Thymus (tissue), 11 donors: ENCODE measurements around the gene PPIL1. TPM values are rescaled to one million over a fixed set of nuclear protein-coding genes. Genes with fewer than 3 reads are reported as not detected.

Source experiments
- DNase-seq, 9 donors: peaks; one replicate each; pipeline ENCODE4 v3.0.0-alpha.2; 2013; ENCODE audit warnings: low spot score in 9 of 9, low read depth in 6 of 9, missing footprints in 1 of 9
- H3K27ac ChIP-seq, 2 donors: one replicate each; pipeline ENCODE4 v1.5.1; 2013; ENCODE audit warnings: control low read depth in 1 of 2, low read depth in 1 of 2, low read length in 1 of 2, mild to moderate bottlenecking in 1 of 2, moderate library complexity in 1 of 2
- H3K27me3 ChIP-seq, 2 donors: one replicate each; pipeline ENCODE4 v1.5.1; 2013; ENCODE audit warnings: low read length in 1 of 2; ENCODE audit not compliant: control insufficient read depth in 2 of 2, insufficient read depth in 1 of 2
- H3K36me3 ChIP-seq, 2 donors: one replicate each; pipeline ENCODE4 v1.5.1; 2013; ENCODE audit warnings: low read length in 1 of 2, mild to moderate bottlenecking in 1 of 2, moderate library complexity in 1 of 2; ENCODE audit not compliant: control insufficient read depth in 2 of 2, insufficient read depth in 2 of 2
- H3K4me1 ChIP-seq, 2 donors: one replicate each; pipeline ENCODE4 v1.5.1; 2013; ENCODE audit warnings: low read length in 2 of 2; ENCODE audit not compliant: control insufficient read depth in 2 of 2, insufficient read depth in 2 of 2
- H3K4me3 ChIP-seq, 2 donors: one replicate each; pipeline ENCODE4 v1.5.1; 2013; ENCODE audit warnings: low read length in 2 of 2, control low read depth in 1 of 2, mild to moderate bottlenecking in 1 of 2
- H3K9me3 ChIP-seq, 2 donors: one replicate each; pipeline ENCODE4 v1.5.1; 2013; ENCODE audit warnings: low read length in 1 of 2, mild to moderate bottlenecking in 1 of 2; ENCODE audit not compliant: control insufficient read depth in 2 of 2, insufficient read depth in 1 of 2
- WGBS: extraction: QIAGEN DNeasy Blood & Tissue Kit; methylation state at CpG from one replicate; pipeline ENCODE4 v1.1.7; 2013; 5-methylcytosine and 5-hydroxymethylcytosine counted together
- polyA plus RNA-seq: library from polyadenylated mRNA; stranded (reverse); fragments of 200-250 nt; gene quantifications from one replicate; pipeline ENCODE4 v1.2.3, GENCODE V29; 2013
- total RNA-seq: library from RNA; stranded (reverse); fragments of 120-200 nt; gene quantifications from one replicate; pipeline ENCODE4 v1.2.4, GENCODE V29; 2013
- donor health status: healthy.

PPIL1 gene
- total and polyA plus RNA-seq, 2 donors = 22.5 to 29.8 TPM

- H3K36me3 ChIP-seq = no peaks in the 10 kb centered on the region
- no peak overlapping the region for H3K4me3 ChIP-seq
- peaks cover 0 to 15% of the 10 kb centered on the region in 2 donors for H3K27me3 ChIP-seq
- WGBS = 86% methylated on average over 5 of the region's 5 CpGs
- DNase-seq = no peak
- peaks cover 0 to 2% of the 10 kb centered on the region in 2 donors for H3K4me1 ChIP-seq
- no peak overlapping the region for H3K27ac ChIP-seq
- H3K9me3 ChIP-seq = no peaks in the 10 kb centered on the region
Measured at GRCh38 chr6:36808634-36809033, 66.0 kb downstream of the PPIL1 start.

GRCh38 chr6:36807750-36808149 is 66.9 kb downstream of the PPIL1 start:
- Histone ChIP-seq H3K27ac (no peak overlapping the region), H3K4me3 (no peak overlapping the region), H3K9me3 (no peaks in the 10 kb centered on the region), H3K4me1 (peaks cover 0 to 2% of the 10 kb centered on the region in 2 donors), H3K36me3 (no peaks in the 10 kb centered on the region), H3K27me3 (peaks cover 0 to 17% of the 10 kb centered on the region in 2 donors)
- WGBS = 98% methylated on average over 7 of the region's 7 CpGs
- no peak for DNase-seq

DNA sequence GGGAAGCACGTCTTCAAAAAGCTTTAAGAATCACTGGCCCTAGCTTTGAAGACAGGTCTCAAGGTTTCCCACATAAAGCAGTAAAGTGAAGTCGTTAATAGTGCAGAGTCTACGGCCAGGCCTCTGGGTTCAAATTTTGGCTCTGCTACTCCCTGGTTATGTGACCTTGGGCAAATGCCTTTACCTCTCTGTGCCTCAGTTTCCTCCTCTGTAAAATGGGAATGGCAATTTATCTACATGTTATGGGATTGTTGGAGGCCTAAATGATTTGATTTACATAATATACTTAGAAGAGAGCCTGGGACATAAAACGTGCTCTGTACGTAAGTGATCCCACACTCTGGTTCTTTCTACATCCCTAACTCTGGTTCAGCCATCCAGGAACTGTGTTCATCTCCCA is 67.5 kb downstream of the PPIL1 start:
- Histone ChIP-seq H3K4me3 (no peak overlapping the region), H3K9me3 (no peaks in the 10 kb centered on the region), H3K27me3 (peaks cover 0 to 17% of the 10 kb centered on the region in 2 donors), H3K4me1 (peaks cover 0 to 2% of the 10 kb centered on the region in 2 donors), H3K36me3 (no peaks in the 10 kb centered on the region), H3K27ac (no peak overlapping the region)
- WGBS = 87% methylated on average over 5 of the region's 5 CpGs
- no peak for DNase-seq

GRCh38 chr6:36805917-36806316 is 68.7 kb downstream of the PPIL1 start:
- peaks cover 0 to 2% of the 10 kb centered on the region in 2 donors for H3K4me1 ChIP-seq
- 94% methylated on average over 8 of the region's 8 CpGs for WGBS
- peaks cover 0 to 17% of the 10 kb centered on the region in 2 donors for H3K27me3 ChIP-seq
- no peak overlapping the region for H3K4me3 ChIP-seq
- no peaks in the 10 kb centered on the region for H3K9me3 ChIP-seq
- DNase-seq = no peak
- no peaks in the 10 kb centered on the region for H3K36me3 ChIP-seq
- no peak overlapping the region for H3K27ac ChIP-seq

DNA sequence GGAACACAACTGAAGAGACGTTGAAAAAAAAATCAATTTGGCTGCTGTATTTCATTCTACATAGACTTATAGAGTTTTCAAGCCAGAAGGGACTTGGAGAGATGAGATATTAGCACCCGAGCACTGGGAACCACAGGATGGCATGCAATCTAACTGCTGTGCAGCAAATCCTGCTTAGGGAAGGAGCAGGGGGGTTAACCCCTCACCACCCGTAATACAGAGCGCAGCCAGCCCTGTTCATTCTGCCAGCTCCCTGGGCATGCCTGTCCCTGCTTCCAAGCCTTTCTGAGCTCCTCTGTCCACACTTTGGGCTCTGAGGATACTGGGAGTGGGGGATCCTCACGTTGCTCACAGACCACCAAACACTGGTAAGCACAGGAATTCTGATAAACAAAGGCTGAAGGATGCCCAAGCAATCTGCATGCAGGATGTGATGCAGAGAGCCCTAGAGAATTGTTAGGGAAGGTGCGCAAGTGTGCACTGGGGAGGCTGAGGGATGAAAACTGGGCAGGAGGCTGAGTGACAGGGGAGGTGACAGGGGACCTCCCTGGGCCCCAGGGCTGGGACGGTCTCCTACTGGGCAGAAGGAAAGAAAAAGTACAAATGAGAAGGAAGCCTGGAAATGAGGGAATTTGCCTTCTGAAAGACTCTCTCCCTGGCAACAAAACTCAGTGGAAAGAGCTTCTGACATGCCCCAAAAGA is 69.4 kb downstream of the PPIL1 start:
- WGBS = 85% methylated on average over 7 of the region's 7 CpGs
- Histone ChIP-seq H3K4me3 (no peak overlapping the region), H3K36me3 (no peaks in the 10 kb centered on the region), H3K27me3 (peaks cover 0 to 17% of the 10 kb centered on the region in 2 donors), H3K27ac (no peak overlapping the region), H3K4me1 (peaks cover 0 to 2% of the 10 kb centered on the region in 2 donors), H3K9me3 (no peaks in the 10 kb centered on the region)
- DNase-seq = no peak

Other genes starting within 250 kb of the PPIL1 start
- 13.1 TPM for gene CDKN1A, start 196.1 kb downstream of the PPIL1 start, total RNA-seq
- gene CDKN1A, start 196.1 kb downstream of the PPIL1 start, polyA plus RNA-seq = 81.2 TPM
- 0.28 TPM for gene RAB44, start 177.0 kb downstream of the PPIL1 start, total RNA-seq
- gene RAB44, start 177.0 kb downstream of the PPIL1 start, polyA plus RNA-seq = 0.27 TPM
- 0.57 TPM for gene CPNE5, start 35.4 kb downstream of the PPIL1 start, total RNA-seq
- gene CPNE5, start 35.4 kb downstream of the PPIL1 start, polyA plus RNA-seq = 3.4 TPM
- gene C6orf89, start 11.1 kb upstream of the PPIL1 start, total RNA-seq = 20.5 TPM
- 19.5 TPM for gene C6orf89, start 11.1 kb upstream of the PPIL1 start, polyA plus RNA-seq
- gene PI16, start 79.9 kb upstream of the PPIL1 start, total RNA-seq = 3.3 TPM
- gene PI16, start 79.9 kb upstream of the PPIL1 start, polyA plus RNA-seq = 2.2 TPM
- 110 TPM for gene MTCH1, start 111.4 kb upstream of the PPIL1 start, total RNA-seq
- 152 TPM for gene MTCH1, start 111.4 kb upstream of the PPIL1 start, polyA plus RNA-seq
- 8.5 TPM for gene FGD2, start 130.9 kb upstream of the PPIL1 start, total RNA-seq
- gene FGD2, start 130.9 kb upstream of the PPIL1 start, polyA plus RNA-seq = 22.1 TPM